ENCODE results near the gene LRRC9.
A peak's percentile ranks its signal among the peaks of the same experiment; 100 is the strongest.

Gene LRRC9

DNA sequence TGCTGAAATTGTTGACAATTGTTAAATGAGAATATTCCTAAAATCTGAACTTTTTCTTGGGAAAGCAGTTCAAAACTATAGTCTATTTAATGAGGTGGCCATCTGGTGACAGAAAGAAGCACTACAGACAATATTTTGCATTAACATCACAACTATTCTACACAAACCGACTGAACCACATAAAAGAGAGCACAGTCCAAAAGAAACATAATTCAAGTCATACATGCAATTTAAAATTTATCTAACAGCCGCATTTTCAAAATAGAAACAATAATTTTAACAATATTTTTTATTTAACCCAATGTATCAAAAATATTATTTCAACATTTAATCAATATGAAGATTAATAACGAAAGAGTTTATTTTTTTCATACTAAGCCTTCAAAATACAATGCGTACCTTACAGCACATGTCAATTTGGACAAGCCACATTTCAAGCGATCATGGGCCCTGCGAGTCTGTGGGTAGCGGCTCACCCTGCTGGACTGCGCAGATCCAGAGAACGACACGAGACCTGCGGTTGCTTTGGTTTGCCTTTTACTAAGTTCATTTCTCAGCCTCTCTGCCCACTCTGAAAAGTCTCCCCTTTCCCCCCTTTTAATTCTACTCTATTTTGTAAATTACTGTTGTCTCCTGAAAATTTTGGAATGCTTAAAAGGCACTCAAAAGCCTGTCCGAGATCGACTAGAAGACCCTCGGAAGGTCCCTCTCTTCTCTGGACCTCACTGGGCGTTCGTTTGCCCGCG, 947 bp upstream of the LRRC9 start:
- TF ChIP-seq, protein P1, sequence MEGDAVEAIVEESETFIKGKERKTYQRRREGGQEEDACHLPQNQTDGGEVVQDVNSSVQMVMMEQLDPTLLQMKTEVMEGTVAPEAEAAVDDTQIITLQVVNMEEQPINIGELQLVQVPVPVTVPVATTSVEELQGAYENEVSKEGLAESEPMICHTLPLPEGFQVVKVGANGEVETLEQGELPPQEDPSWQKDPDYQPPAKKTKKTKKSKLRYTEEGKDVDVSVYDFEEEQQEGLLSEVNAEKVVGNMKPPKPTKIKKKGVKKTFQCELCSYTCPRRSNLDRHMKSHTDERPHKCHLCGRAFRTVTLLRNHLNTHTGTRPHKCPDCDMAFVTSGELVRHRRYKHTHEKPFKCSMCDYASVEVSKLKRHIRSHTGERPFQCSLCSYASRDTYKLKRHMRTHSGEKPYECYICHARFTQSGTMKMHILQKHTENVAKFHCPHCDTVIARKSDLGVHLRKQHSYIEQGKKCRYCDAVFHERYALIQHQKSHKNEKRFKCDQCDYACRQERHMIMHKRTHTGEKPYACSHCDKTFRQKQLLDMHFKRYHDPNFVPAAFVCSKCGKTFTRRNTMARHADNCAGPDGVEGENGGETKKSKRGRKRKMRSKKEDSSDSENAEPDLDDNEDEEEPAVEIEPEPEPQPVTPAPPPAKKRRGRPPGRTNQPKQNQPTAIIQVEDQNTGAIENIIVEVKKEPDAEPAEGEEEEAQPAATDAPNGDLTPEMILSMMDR (IDR thresholded peaks at IDR 0.05; ENCODE audit: low read depth, low read length, missing control alignments) = peak; percentile 37
- DNase-seq (ENCODE audit: low read depth) = peak; percentile 50
- in situ Hi-C loops (cut with HindIII; ENCODE audit: low sequenced_read_pairs) = no loop called here
- peak overlapping the region; percentile 59 for H3K4me3 ChIP-seq (ENCODE audit: low read depth, low read length)

DNA sequence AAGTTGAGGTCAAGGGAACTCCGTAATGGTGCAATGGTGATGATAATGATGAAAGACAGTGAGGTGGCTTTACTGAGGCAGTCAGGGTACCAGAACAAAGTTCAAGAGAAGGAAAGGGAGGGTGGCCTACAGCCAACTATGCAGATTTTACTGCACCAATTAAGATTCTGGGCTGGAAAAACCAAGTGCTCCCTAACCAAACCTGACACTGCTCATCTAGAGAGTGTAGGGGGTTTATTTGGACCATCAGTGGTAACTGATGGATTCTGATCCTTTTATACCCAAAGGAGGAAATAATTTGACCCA, 387 bp downstream of the LRRC9 start:
- in situ Hi-C loops (cut with HindIII; ENCODE audit: low sequenced_read_pairs) = no loop called here
- H3K4me3 ChIP-seq (ENCODE audit: low read depth, low read length) = peak overlapping the region; percentile 59
- TF ChIP-seq, protein P1 (IDR thresholded peaks at IDR 0.05; ENCODE audit: low read depth, low read length, missing control alignments) = no peak
- no peak for DNase-seq (ENCODE audit: low read depth)

DNA sequence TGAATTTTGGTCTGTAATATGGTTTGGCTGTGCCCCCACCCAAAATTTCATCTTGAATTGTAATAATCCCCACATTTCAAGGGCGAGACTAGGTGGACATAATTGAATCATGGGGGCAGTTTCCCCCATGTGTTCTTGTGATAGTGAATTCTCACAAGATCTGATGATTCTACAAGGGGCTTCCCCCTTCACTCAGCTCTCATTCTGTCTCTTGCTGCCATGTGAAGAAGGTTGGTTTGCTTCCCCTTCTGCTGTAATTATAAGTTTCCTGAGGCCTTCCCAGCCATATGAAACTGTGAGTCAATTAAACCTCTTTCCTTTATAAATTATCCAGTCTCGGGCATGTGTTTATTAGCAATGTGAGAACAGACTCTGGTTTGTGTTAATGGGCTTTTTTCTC, 5.9 kb downstream of the LRRC9 start:
- no peak overlapping the region for H3K4me3 ChIP-seq (ENCODE audit: low read depth, low read length)
- in situ Hi-C loops (cut with HindIII; ENCODE audit: low sequenced_read_pairs) = no loop called here
- TF ChIP-seq, protein P1 (IDR thresholded peaks at IDR 0.05; ENCODE audit: low read depth, low read length, missing control alignments) = no peak
- DNase-seq (ENCODE audit: low read depth) = no peak

DNA sequence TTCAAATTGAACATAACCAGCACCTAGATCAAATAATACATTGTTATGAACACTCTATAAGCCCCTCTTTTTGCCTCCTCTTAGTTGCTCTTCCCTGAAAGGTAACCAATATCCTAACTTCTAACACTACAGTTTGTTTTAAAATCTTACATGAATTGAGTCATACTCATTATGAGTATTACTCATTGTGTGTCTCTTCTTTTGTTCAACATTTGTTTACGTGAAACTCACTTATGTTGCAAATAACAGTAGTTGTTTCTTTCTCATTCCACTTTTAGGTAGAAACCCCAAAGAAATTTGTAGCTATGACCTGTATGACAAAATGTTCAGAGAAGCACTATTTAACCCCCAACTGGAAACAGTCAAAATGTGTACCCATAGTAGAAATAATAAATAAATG, 6.6 kb downstream of the LRRC9 start:
- no peak for DNase-seq (ENCODE audit: low read depth)
- no peak overlapping the region for H3K4me3 ChIP-seq (ENCODE audit: low read depth, low read length)
- in situ Hi-C loops (cut with HindIII; ENCODE audit: low sequenced_read_pairs) = no loop called here
- TF ChIP-seq, protein P1 (IDR thresholded peaks at IDR 0.05; ENCODE audit: low read depth, low read length, missing control alignments) = no peak

DNA sequence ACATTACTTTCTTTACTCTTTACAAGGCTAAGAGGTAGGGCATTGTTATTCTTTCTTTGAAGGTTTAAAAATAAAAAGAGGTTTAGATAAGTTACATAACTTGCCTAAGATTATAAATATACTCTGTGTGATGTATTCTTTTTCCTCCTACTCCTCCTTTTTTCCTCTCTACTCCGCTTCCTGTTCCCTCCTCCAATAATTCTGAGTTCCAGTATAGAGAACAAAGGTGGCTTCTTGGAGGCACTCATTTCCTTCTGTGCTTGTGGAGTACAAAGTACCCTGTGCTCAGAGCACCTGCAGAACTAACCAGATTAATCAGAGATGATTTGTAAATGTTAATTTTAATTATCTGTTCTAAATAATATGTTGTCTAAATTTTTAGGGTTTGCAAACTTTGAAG, 11.3 kb downstream of the LRRC9 start:
- TF ChIP-seq, protein P1 (IDR thresholded peaks at IDR 0.05; ENCODE audit: low read depth, low read length, missing control alignments) = no peak
- DNase-seq (ENCODE audit: low read depth) = no peak
- in situ Hi-C loops (cut with HindIII; ENCODE audit: low sequenced_read_pairs) = no loop called here
- H3K4me3 ChIP-seq (ENCODE audit: low read depth, low read length) = no peak overlapping the region

DNA sequence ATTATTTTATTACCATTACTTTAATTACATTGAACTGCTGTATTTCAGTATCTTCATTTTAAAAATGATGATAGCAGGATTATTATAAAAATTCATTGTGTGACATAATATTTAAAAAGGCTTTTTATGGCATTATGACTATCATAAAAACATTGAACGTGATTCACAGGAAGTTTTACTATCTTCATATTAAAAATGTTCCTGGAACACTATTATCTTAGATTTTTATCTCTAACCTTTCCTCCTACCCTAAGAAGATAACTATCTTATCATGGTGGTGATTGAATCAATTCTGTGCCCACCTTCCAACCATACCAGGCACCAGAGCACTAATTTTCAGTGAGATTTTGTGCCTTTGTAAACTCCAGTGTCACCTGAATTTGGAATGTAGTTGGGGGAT, 16.2 kb downstream of the LRRC9 start:
- in situ Hi-C loops (cut with HindIII; ENCODE audit: low sequenced_read_pairs) = no loop called here
- TF ChIP-seq, protein P1 (IDR thresholded peaks at IDR 0.05; ENCODE audit: low read depth, low read length, missing control alignments) = no peak
- DNase-seq (ENCODE audit: low read depth) = no peak
- H3K4me3 ChIP-seq (ENCODE audit: low read depth, low read length) = no peak overlapping the region

All from astrocyte of the cerebellum (primary cell).